NOMO-1 treated with dmso at 0.1 percent for 144 hours (cell line): ENCODE results near the gene SLC5A10.
"Not testable (repeated sequence)": the region's sequence is repeated elsewhere in the genome, so short reads cannot be mapped to it uniquely, and the experiment has no call there.

Experiments used
- DNase-seq: peaks from one replicate; lab custom pipeline; 2025; ENCODE audit not compliant: unreplicated experiment; lab: John Stamatoyannopoulos, UW

The SLC5A10 gene

GRCh38 chr17:18946536-18946935 lies 5.4 kb upstream of the SLC5A10 start:
- no peak for DNase-seq

- no peak for DNase-seq
These were observed 4.1 kb upstream of the SLC5A10 start for GRCh38 chr17:18947866-18948265.

- no peak for DNase-seq
These were observed 3.4 kb upstream of the SLC5A10 start for GRCh38 chr17:18948476-18949006.

GRCh38 chr17:18949566-18949965 lies 2.4 kb upstream of the SLC5A10 start:
- no peak for DNase-seq

- DNase-seq: no peak
These were observed 1.6 kb upstream of the SLC5A10 start for GRCh38 chr17:18950346-18950745.

GRCh38 chr17:18950944-18951905 lies 740 bp upstream of the SLC5A10 start:
- no peak for DNase-seq

- DNase-seq: no peak
These were observed 1.3 kb downstream of the SLC5A10 start for GRCh38 chr17:18953231-18953728.

- DNase-seq: no peak
These were observed 2.4 kb downstream of the SLC5A10 start for GRCh38 chr17:18954321-18954720.

- no peak for DNase-seq
These were observed 3.0 kb downstream of the SLC5A10 start for GRCh38 chr17:18955009-18955408.

GRCh38 chr17:18956021-18956420 lies 4.1 kb downstream of the SLC5A10 start:
- not testable (repeated sequence) for DNase-seq

GRCh38 chr17:18956581-18956980 lies 4.6 kb downstream of the SLC5A10 start:
- no peak for DNase-seq

GRCh38 chr17:18957831-18958230 lies 5.9 kb downstream of the SLC5A10 start:
- DNase-seq: no peak

GRCh38 chr17:18958611-18959010 lies 6.6 kb downstream of the SLC5A10 start:
- DNase-seq: no peak

GRCh38 chr17:18959071-18959844 lies 7.3 kb downstream of the SLC5A10 start:
- no peak for DNase-seq

- no peak for DNase-seq
These were observed 7.9 kb downstream of the SLC5A10 start for GRCh38 chr17:18959845-18960240.

- DNase-seq: no peak
These were observed 8.3 kb downstream of the SLC5A10 start for GRCh38 chr17:18960241-18960665.

- peak; percentile 33 for DNase-seq
These were observed 9.0 kb downstream of the SLC5A10 start for GRCh38 chr17:18960803-18961511.

- no peak for DNase-seq
These were observed 9.9 kb downstream of the SLC5A10 start for GRCh38 chr17:18961634-18962493.

- DNase-seq: no peak
These were observed 10.5 kb downstream of the SLC5A10 start for GRCh38 chr17:18962494-18962815.
